K562 (cell line): ENCODE measurements around the gene MLYCD. TPM values are rescaled to one million over a fixed set of nuclear protein-coding genes. Genes with fewer than 3 reads are reported as not detected.

Source experiments
- BHLHE40 ChIP-seq: IDR thresholded peaks from 2 replicates; pipeline ENCODE4 v1.6.1; 2011; ENCODE audit warnings: low read length, improper control_type of control experiment
- CBX3 ChIP-seq, 2 experiments: IDR thresholded peaks; 1 replicate in 1 of 2; 2 replicates in 1 of 2; pipeline ENCODE4 v1.6.1; 2012; ENCODE audit warnings: inconsistent platforms in 2 of 2, low read length in 2 of 2, borderline replicate concordance in 1 of 2, control low read depth in 1 of 2
- E2F8 ChIP-seq: fragments of 450-650 bp; IDR thresholded peaks from 2 replicates; pipeline ENCODE4 v1.7.1; 2018; ENCODE audit warnings: mild to moderate bottlenecking, low read depth; ENCODE audit not compliant: partially characterized antibody
- NKRF ChIP-seq: fragments of 450-650 bp; IDR thresholded peaks from 2 replicates; pipeline ENCODE4 v1.6.1; 2016; ENCODE audit warnings: borderline replicate concordance
- PCBP2 ChIP-seq: fragments of 200-400 bp; formaldehyde crosslinking; IDR thresholded peaks from 2 replicates; pipeline ENCODE4 v1.6.1; 2018; ENCODE audit warnings: low read length, low read depth, mild to moderate bottlenecking, moderate library complexity; ENCODE audit not compliant: poor library complexity, severe bottlenecking
- PURB ChIP-seq: sonication (generic); formaldehyde crosslinking; IDR thresholded peaks from 2 replicates; pipeline ENCODE4 v1.9.0; 2021; ENCODE audit warnings: low read depth, mild to moderate bottlenecking, missing genetic modification reagents
- RBM39 ChIP-seq: fragments of 200-400 bp; formaldehyde crosslinking; optimal IDR thresholded peaks from 2 replicates; pipeline ENCODE3; 2018; ENCODE audit warnings: low read depth, low read length
- SMAD3 ChIP-seq: fragments of 450-650 bp; formaldehyde crosslinking; conservative IDR thresholded peaks from 2 replicates; pipeline ENCODE4 v1.4.0; 2020; ENCODE audit warnings: mild to moderate bottlenecking
- SMARCE1 ChIP-seq: fragments of 450-650 bp; IDR thresholded peaks from 2 replicates; pipeline ENCODE4 v1.7.1; 2016; ENCODE audit warnings: mild to moderate bottlenecking
- THAP7 ChIP-seq: fragments of 250-450 bp; sonication (Bioruptor Pico); IDR thresholded peaks from 2 replicates; pipeline ENCODE4 v1.5.0; 2021
- XRCC4 ChIP-seq: IDR thresholded peaks from one replicate; pipeline ENCODE4 v1.6.1; 2011; ENCODE audit not compliant: insufficient read depth, insufficient read length; ENCODE audit errors: extremely low read depth
- ZBTB9 ChIP-seq: fragments of 450-650 bp; formaldehyde crosslinking; IDR thresholded peaks from 2 replicates; pipeline ENCODE4 v1.4.0; 2020; ENCODE audit warnings: mild to moderate bottlenecking, moderate library complexity
- ZNF512 ChIP-seq: IDR thresholded peaks from 2 replicates; pipeline ENCODE4 v1.6.1; 2016; ENCODE audit warnings: missing genetic modification characterization, missing compliant biosample characterization
- ZNF518B ChIP-seq: fragments of 250-450 bp; sonication (Bioruptor Pico); IDR thresholded peaks from 2 replicates; pipeline ENCODE4 v1.5.0; 2021; ENCODE audit warnings: mild to moderate bottlenecking, moderate library complexity
- polyA plus RNA-seq, 8 experiments: library from polyadenylated mRNA; depleted of rRNA in 4 of 8; stranded (reverse) in 5 of 8; unstranded in 3 of 8; fragments of >200 nt; fragmentation: Nextera tagmentation in 2 of 8; fragmentation: Illumina TruSeq in 1 of 8; extraction: Ambion mirVana in 2 of 8; extraction: Trizol in 1 of 8; gene quantifications; 2 replicates each; pipeline versions ENCODE4 v1.2.1 to v1.2.3, GENCODE V29; 2011 to 2014; ENCODE audit warnings: inconsistent platforms in 1 of 8, missing spikeins in 1 of 8
- total RNA-seq, 7 experiments: library from RNA; depleted of rRNA in 6 of 7; stranded (reverse); fragments of >200 nt in 6 of 7; fragmentation: Illumina TruSeq in 2 of 7; extraction: Trizol in 2 of 7; gene quantifications; 2 replicates each; pipeline versions ENCODE4 v1.2.1 to v1.2.3, GENCODE V29; 2011 to 2021; ENCODE audit warnings: low replicate concordance in 1 of 7

Gene MLYCD
- total and polyA plus RNA-seq, 9 of the 15 experiments (the other 6 are each of a cell fraction or from before 2014, with no cell fraction given): 0.15 to 2.0 (median 1.0) TPM

- no peak for TF ChIP-seq RBM39
- TF ChIP-seq THAP7 (CRISPR knock-in tag): no peak
- peak; percentile 66 for TF ChIP-seq ZBTB9 (CRISPR knock-in tag)
- no peak for TF ChIP-seq PURB
- TF ChIP-seq XRCC4: no peak
- peak; percentile 59 for TF ChIP-seq SMARCE1
- TF ChIP-seq BHLHE40: peak; percentile 88
- no peak for TF ChIP-seq SMAD3
- TF ChIP-seq ZNF512: no peak
- no peak for TF ChIP-seq E2F8
- peak in 1 of 2 experiments; percentile 11; a peak in 1 of 3 replicates for TF ChIP-seq CBX3 (IDR thresholded peaks at IDR 0.05; ENCODE audit: borderline replicate concordance in 1 of 2, low read length in 2 of 2)
- TF ChIP-seq ZNF518B (CRISPR knock-in tag): no peak
- no peak for TF ChIP-seq PCBP2
- peak; percentile 80; the same call in 1 of the 2 replicates for TF ChIP-seq NKRF
Measured at GRCh38 chr16:83952940-83953795, 54.3 kb downstream of the MLYCD start, which contains the start of gene OSGIN1 (continued).
